OCI-LY1 (cell line): ENCODE data around the gene AP2M1.
"Not testable (repeated sequence)": the region's sequence is repeated elsewhere in the genome, so short reads cannot be mapped to it uniquely, and the experiment has no call there.

Experiments used
- H2AFZ ChIP-seq: fragments of 200-600 bp; sonication (generic), shearing (Covaris generic); 2 replicates; pipeline ENCODE4 v1.6.0; 2014; ENCODE audit warnings: antibody characterized with exemption, mild to moderate bottlenecking, low read length
- H3F3A ChIP-seq: fragments of 200-600 bp; sonication (generic), shearing (Covaris generic); 2 replicates; pipeline ENCODE4 v1.6.0; 2014; ENCODE audit warnings: mild to moderate bottlenecking, antibody characterized with exemption, low read length, moderate library complexity; ENCODE audit not compliant: insufficient read depth
- H3K27ac ChIP-seq: fragments of 200-600 bp; sonication (generic); 2 replicates; pipeline ENCODE4 v1.5.1; 2014; ENCODE audit warnings: low read length, mixed run types, mild to moderate bottlenecking, low read depth; ENCODE audit not compliant: poor library complexity, severe bottlenecking
- H3K27me3 ChIP-seq: fragments of 200-600 bp; sonication (generic); 2 replicates; pipeline ENCODE4 v1.6.0; 2014; ENCODE audit warnings: antibody characterized with exemption, mild to moderate bottlenecking, low read length, moderate library complexity; ENCODE audit not compliant: insufficient read depth
- H3K36me3 ChIP-seq: fragments of 200-600 bp; sonication (generic); 2 replicates; pipeline ENCODE4 v1.6.1; 2014; ENCODE audit warnings: mild to moderate bottlenecking, antibody characterized with exemption, low read length, moderate library complexity, mixed read lengths; ENCODE audit not compliant: insufficient read depth
- H3K4me1 ChIP-seq: fragments of 200-600 bp; sonication (generic); 2 replicates; pipeline ENCODE4 v1.5.1; 2014; ENCODE audit warnings: mild to moderate bottlenecking, low read length, moderate library complexity; ENCODE audit not compliant: insufficient read depth, severe bottlenecking
- H3K4me2 ChIP-seq: fragments of 200-600 bp; sonication (generic), shearing (Covaris generic); 2 replicates; pipeline ENCODE4 v1.6.1; 2014; ENCODE audit warnings: low read length
- H3K4me3 ChIP-seq: fragments of 200-600 bp; sonication (generic); 2 replicates; pipeline ENCODE4 v1.5.1; 2014; ENCODE audit warnings: low read length, low read depth, mild to moderate bottlenecking, mixed read lengths; ENCODE audit not compliant: poor library complexity, severe bottlenecking
- H3K79me2 ChIP-seq: fragments of 200-600 bp; shearing (Covaris generic); 2 replicates; pipeline ENCODE4 v1.6.1; 2016; ENCODE audit warnings: mixed run types, low read length, mixed read lengths; ENCODE audit not compliant: insufficient read depth
- H3K9ac ChIP-seq: fragments of 200-600 bp; sonication (generic), shearing (Covaris generic); 2 replicates; pipeline ENCODE4 v1.6.1; 2014; ENCODE audit warnings: mild to moderate bottlenecking, low read length, mixed read lengths
- H3K9me2 ChIP-seq: fragments of 200-600 bp; sonication (generic), shearing (Covaris generic); 2 replicates; pipeline ENCODE4 v1.6.1; 2014; ENCODE audit warnings: low read depth, mild to moderate bottlenecking, low read length, mixed read lengths
- H3K9me3 ChIP-seq: fragments of 200-600 bp; shearing (Covaris generic); 2 replicates; pipeline ENCODE4 v1.6.1; 2014; ENCODE audit warnings: low read length, mixed read lengths
- H4K20me1 ChIP-seq: fragments of 200-600 bp; sonication (generic), shearing (Covaris generic); 2 replicates; pipeline ENCODE4 v1.6.0; 2016; ENCODE audit warnings: mild to moderate bottlenecking, low read length; ENCODE audit not compliant: insufficient read depth
- EZH2 ChIP-seq: fragments of 200-600 bp; sonication (generic), shearing (Covaris generic); IDR thresholded peaks from 2 replicates; pipeline ENCODE4 v1.8.0; 2017; ENCODE audit warnings: borderline replicate concordance, mixed run types, mild to moderate bottlenecking, antibody characterized with exemption, low read length, moderate library complexity, mixed read lengths
- TF ChIP-seq, protein P1 (sequence below): fragments of 200-600 bp; sonication (generic), shearing (Covaris generic); IDR thresholded peaks from 2 replicates; pipeline ENCODE4 v1.5.1; 2017; ENCODE audit warnings: mild to moderate bottlenecking, antibody characterized with exemption, low read length, moderate library complexity, mixed read lengths

Gene AP2M1

GRCh38 chr3:184158404-184158803, 16.3 kb upstream of the AP2M1 start:
- Histone ChIP-seq H3K27ac (no peak overlapping the region), H3K79me2 (peaks cover 19% of the 10 kb centered on the region), H3F3A (peaks cover 3% of the 10 kb centered on the region; the same call in 1 of the 2 replicates), H3K4me3 (no peak overlapping the region), H3K4me2 (no peak overlapping the region), H3K4me1 (peaks cover 29% of the 10 kb centered on the region), H3K36me3 (no peaks in the 10 kb centered on the region), H3K27me3 (no peaks in the 10 kb centered on the region), H4K20me1 (no peaks in the 10 kb centered on the region), H2AFZ (no peak overlapping the region), H3K9ac (no peak overlapping the region), H3K9me2 (no peaks in the 10 kb centered on the region), H3K9me3 (no peaks in the 10 kb centered on the region)
- no peak for TF ChIP-seq EZH2
- TF ChIP-seq, protein P1, sequence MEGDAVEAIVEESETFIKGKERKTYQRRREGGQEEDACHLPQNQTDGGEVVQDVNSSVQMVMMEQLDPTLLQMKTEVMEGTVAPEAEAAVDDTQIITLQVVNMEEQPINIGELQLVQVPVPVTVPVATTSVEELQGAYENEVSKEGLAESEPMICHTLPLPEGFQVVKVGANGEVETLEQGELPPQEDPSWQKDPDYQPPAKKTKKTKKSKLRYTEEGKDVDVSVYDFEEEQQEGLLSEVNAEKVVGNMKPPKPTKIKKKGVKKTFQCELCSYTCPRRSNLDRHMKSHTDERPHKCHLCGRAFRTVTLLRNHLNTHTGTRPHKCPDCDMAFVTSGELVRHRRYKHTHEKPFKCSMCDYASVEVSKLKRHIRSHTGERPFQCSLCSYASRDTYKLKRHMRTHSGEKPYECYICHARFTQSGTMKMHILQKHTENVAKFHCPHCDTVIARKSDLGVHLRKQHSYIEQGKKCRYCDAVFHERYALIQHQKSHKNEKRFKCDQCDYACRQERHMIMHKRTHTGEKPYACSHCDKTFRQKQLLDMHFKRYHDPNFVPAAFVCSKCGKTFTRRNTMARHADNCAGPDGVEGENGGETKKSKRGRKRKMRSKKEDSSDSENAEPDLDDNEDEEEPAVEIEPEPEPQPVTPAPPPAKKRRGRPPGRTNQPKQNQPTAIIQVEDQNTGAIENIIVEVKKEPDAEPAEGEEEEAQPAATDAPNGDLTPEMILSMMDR, result no peak

DNA sequence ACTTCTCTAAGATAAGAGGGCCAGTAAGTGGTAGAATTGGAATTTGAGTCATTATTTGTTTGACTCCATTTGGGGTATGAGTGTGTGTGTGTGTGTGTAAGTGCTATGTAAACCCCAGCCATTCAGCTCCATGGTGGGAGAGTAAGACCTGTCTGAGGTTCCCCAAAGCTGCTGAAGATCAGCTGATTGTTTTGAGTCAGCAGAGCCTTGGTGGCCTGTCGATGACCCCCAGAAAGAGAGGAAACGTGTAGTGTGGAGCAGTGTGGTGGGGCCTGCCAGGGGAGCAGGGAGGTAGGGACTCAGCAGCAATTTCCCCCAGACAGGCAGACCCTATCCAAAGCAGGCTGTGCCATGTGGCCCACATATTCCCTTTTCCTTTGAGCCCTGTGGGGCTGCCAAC, 14.2 kb upstream of the AP2M1 start:
- TF ChIP-seq EZH2, result no peak
- TF ChIP-seq, protein P1, result no peak
- Histone ChIP-seq H3K27ac (no peak overlapping the region), H3K36me3 (peaks cover 16% of the 10 kb centered on the region; the same call in 1 of the 2 replicates), H3K9ac (no peak overlapping the region), H3K4me2 (no peak overlapping the region), H3K9me2 (no peaks in the 10 kb centered on the region), H3K4me3 (no peak overlapping the region), H3K4me1 (peaks cover 21% of the 10 kb centered on the region), H3K9me3 (no peaks in the 10 kb centered on the region), H4K20me1 (no peaks in the 10 kb centered on the region), H3K79me2 (peaks cover 19% of the 10 kb centered on the region), H3K27me3 (no peaks in the 10 kb centered on the region), H2AFZ (no peak overlapping the region), H3F3A (no peaks in the 10 kb centered on the region)

DNA sequence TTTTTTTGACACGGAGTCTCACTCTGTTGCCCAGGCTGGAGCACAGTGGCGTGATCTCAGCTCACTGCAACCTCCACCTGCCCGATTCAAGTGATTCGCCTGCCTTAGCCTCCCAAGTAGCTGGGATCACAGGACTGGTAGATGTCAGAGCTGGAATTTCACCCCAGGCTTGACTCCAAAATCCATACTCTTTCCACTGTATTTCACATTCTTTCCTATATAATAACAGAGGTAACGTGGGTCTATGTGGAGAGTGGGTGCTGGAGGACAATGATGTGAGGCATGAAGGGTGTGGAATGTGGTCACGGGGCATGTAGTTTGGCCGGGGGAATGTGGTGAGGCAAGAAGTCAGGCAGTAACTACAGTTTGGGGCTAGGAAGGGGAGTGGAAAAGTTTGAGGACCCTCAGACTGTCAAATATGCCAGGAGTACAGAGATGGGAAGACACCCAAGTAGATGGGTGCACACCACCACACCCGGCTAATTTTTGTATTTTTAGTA, 12.0 kb upstream of the AP2M1 start:
- not testable (repeated sequence) for H3K27me3 ChIP-seq, H4K20me1 ChIP-seq, H3K9me3 ChIP-seq, H3K9me2 ChIP-seq, H3F3A ChIP-seq, H3K4me3 ChIP-seq, H3K27ac ChIP-seq, H3K4me2 ChIP-seq, H3K79me2 ChIP-seq, H2AFZ ChIP-seq, H3K4me1 ChIP-seq, H3K9ac ChIP-seq
- peaks cover 37% of the 10 kb centered on the region for H3K36me3 ChIP-seq

DNA sequence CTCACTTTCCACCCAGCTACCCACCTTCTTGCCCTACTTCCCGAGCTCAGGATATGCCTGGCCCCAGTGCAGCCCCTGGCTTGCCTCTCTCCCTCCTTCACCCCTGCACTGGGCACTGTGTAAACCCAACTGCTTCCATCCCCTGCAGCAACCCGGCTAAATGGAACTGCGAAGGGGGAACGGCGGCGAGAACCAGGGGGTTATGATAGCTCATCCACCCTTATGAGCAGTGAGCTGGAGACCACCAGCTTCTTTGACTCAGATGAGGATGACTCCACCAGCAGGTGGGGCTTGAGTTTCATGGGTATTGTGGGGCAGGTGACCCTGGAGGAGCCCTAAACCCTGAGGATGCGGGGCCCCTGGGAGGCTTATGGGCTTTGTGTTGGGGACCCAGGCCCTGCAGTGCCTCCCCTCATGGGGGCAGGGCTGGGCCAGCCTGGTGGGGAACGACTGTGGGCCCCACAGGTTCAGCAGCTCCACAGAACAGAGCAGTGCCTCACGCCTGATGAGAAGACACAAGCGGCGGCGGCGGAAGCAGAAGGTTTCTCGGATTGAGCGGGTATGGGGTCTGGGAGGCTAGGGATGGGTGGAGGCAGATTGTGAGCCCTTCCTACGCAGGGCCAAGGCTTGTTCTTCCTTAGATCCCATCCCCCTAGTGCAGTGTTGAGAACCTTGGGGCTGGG, 9.9 kb upstream of the AP2M1 start:
- no peaks in the 10 kb centered on the region for H3K4me1 ChIP-seq
- H4K20me1 ChIP-seq, result no peaks in the 10 kb centered on the region
- no peak overlapping the region for H3K4me3 ChIP-seq
- H3K9ac ChIP-seq, result no peak overlapping the region
- H3K4me2 ChIP-seq, result no peak overlapping the region
- no peaks in the 10 kb centered on the region for H3F3A ChIP-seq
- H2AFZ ChIP-seq, result no peak overlapping the region
- H3K9me3 ChIP-seq, result no peaks in the 10 kb centered on the region
- no peaks in the 10 kb centered on the region for H3K27me3 ChIP-seq
- H3K9me2 ChIP-seq, result no peaks in the 10 kb centered on the region
- no peak overlapping the region for H3K27ac ChIP-seq
- no peaks in the 10 kb centered on the region for H3K79me2 ChIP-seq
- peaks cover 57% of the 10 kb centered on the region for H3K36me3 ChIP-seq
- no peak for TF ChIP-seq EZH2
- TF ChIP-seq, protein P1, result no peak
